ENCODE measurements around the gene GRIK4. TPM values are rescaled to one million over a fixed set of nuclear protein-coding genes. Genes with fewer than 3 reads are reported as not detected.
"Not testable (repeated sequence)": the region's sequence is repeated elsewhere in the genome, so short reads cannot be mapped to it uniquely, and the experiment has no call there.

GRIK4 gene
- total RNA-seq, 1 donor from 2014 or later: 2.2 TPM

DNA sequence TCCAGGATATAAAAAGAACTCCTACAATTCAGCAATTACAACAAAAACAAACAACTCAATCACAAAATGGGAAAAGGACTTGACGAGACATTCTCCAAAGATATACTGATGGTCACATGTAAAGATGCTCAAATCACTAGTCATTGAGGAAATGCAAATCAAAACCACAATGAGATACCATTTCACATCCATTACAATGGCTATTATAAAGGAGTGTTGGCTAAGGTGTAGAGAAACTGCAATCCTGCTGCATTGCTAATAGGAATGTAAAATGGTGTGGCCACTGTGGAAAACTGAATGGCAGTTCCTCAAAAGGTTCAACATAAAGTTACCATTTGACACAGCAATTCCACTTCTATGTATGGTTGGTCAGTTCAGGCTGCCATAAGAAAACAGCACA lies 500.5 kb downstream of the GRIK4 start:
- Mint-ChIP-seq H3K27ac (ENCODE audit: unreplicated experiment) (no peak overlapping the region), H3K36me3 (ENCODE audit: low read depth, unreplicated experiment) (no peaks in the 10 kb centered on the region), H3K4me3 (ENCODE audit: unreplicated experiment) (no peak overlapping the region), H3K27me3 (ENCODE audit: low read depth, unreplicated experiment) (no peaks in the 10 kb centered on the region), H3K9me3 (ENCODE audit: unreplicated experiment) (no peaks in the 10 kb centered on the region), H3K4me1 (ENCODE audit: low read depth, unreplicated experiment) (no peaks in the 10 kb centered on the region)
- Histone ChIP-seq H4K20me1 (ENCODE audit: insufficient read depth, low read length) (no peaks in the 10 kb centered on the region), H3K27ac (ENCODE audit: low read depth, low read length) (no peak overlapping the region), H2AFZ (ENCODE audit: low read depth, low read length) (no peak overlapping the region), H3K9ac (ENCODE audit: low read length) (no peak overlapping the region), H3K79me2 (ENCODE audit: insufficient read depth, low read length) (no peaks in the 10 kb centered on the region), H3K4me3 (ENCODE audit: insufficient read depth, low read depth, low read length) (no peak overlapping the region), H3K4me2 (ENCODE audit: low read length) (no peak overlapping the region), H3K9me3 (ENCODE audit: insufficient read depth, low read depth, low read length) (no peaks in the 10 kb centered on the region), H3K27me3 (ENCODE audit: insufficient read depth, low read length) (no peaks in the 10 kb centered on the region), H3K36me3 (ENCODE audit: insufficient read depth, low read length) (no peaks in the 10 kb centered on the region), H3K4me1 (ENCODE audit: insufficient read depth, low read length) (no peaks in the 10 kb centered on the region)
- DNase-seq (ENCODE audit: low read depth): no peak
- no peak for TF ChIP-seq EZH2 (IDR thresholded peaks at IDR 0.05; ENCODE audit: insufficient read depth, low read length)
- TF ChIP-seq, protein P1, sequence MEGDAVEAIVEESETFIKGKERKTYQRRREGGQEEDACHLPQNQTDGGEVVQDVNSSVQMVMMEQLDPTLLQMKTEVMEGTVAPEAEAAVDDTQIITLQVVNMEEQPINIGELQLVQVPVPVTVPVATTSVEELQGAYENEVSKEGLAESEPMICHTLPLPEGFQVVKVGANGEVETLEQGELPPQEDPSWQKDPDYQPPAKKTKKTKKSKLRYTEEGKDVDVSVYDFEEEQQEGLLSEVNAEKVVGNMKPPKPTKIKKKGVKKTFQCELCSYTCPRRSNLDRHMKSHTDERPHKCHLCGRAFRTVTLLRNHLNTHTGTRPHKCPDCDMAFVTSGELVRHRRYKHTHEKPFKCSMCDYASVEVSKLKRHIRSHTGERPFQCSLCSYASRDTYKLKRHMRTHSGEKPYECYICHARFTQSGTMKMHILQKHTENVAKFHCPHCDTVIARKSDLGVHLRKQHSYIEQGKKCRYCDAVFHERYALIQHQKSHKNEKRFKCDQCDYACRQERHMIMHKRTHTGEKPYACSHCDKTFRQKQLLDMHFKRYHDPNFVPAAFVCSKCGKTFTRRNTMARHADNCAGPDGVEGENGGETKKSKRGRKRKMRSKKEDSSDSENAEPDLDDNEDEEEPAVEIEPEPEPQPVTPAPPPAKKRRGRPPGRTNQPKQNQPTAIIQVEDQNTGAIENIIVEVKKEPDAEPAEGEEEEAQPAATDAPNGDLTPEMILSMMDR (IDR thresholded peaks at IDR 0.05; ENCODE audit: insufficient read depth, low read depth, low read length): no peak
- no peak for FAIRE-seq

DNA sequence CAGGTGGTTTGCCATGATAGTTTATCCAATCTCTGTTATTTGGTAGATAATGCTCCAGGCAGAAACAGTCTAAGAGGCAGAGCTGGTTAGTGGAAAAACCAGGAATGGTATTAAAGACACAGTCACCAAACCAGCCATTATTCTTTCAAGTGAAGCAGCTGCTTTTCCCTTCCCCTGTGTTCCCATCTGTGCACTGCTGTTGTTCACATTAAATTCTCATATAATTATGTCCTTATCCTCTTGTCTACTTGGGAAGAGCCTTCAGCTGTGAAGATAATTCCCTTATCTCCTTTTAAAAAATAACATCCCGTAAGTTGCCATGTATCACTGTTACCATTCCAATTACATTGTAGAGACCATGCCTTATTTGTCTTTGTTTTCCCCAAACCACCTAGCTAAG lies 507.2 kb downstream of the GRIK4 start:
- no peak overlapping the region for H2AFZ ChIP-seq (ENCODE audit: low read depth, low read length)
- H3K9me3 ChIP-seq (ENCODE audit: insufficient read depth, low read depth, low read length): no peaks in the 10 kb centered on the region
- H3K4me3 ChIP-seq (ENCODE audit: insufficient read depth, low read depth, low read length): no peak overlapping the region
- H3K27ac ChIP-seq (ENCODE audit: low read depth, low read length): no peak overlapping the region
- H3K4me3 Mint-ChIP-seq (ENCODE audit: unreplicated experiment): no peak overlapping the region
- H3K79me2 ChIP-seq (ENCODE audit: insufficient read depth, low read length): peaks cover 2% of the 10 kb centered on the region
- TF ChIP-seq, protein P1 (IDR thresholded peaks at IDR 0.05; ENCODE audit: insufficient read depth, low read depth, low read length): no peak
- no peak for TF ChIP-seq EZH2 (IDR thresholded peaks at IDR 0.05; ENCODE audit: insufficient read depth, low read length)
- peaks cover 2% of the 10 kb centered on the region for H3K4me1 ChIP-seq (ENCODE audit: insufficient read depth, low read length)
- FAIRE-seq: no peak
- H3K9ac ChIP-seq (ENCODE audit: low read length): no peak overlapping the region
- H3K27me3 ChIP-seq (ENCODE audit: insufficient read depth, low read length): no peaks in the 10 kb centered on the region
- H4K20me1 ChIP-seq (ENCODE audit: insufficient read depth, low read length): no peaks in the 10 kb centered on the region
- no peaks in the 10 kb centered on the region for H3K36me3 ChIP-seq (ENCODE audit: insufficient read depth, low read length)
- H3K4me1 Mint-ChIP-seq (ENCODE audit: low read depth, unreplicated experiment): no peaks in the 10 kb centered on the region
- H3K27me3 Mint-ChIP-seq (ENCODE audit: low read depth, unreplicated experiment): no peaks in the 10 kb centered on the region
- no peak overlapping the region for H3K27ac Mint-ChIP-seq (ENCODE audit: unreplicated experiment)
- DNase-seq (ENCODE audit: low read depth): no peak
- no peak overlapping the region for H3K4me2 ChIP-seq (ENCODE audit: low read length)
- no peaks in the 10 kb centered on the region for H3K36me3 Mint-ChIP-seq (ENCODE audit: low read depth, unreplicated experiment)
- H3K9me3 Mint-ChIP-seq (ENCODE audit: unreplicated experiment): no peaks in the 10 kb centered on the region

DNA sequence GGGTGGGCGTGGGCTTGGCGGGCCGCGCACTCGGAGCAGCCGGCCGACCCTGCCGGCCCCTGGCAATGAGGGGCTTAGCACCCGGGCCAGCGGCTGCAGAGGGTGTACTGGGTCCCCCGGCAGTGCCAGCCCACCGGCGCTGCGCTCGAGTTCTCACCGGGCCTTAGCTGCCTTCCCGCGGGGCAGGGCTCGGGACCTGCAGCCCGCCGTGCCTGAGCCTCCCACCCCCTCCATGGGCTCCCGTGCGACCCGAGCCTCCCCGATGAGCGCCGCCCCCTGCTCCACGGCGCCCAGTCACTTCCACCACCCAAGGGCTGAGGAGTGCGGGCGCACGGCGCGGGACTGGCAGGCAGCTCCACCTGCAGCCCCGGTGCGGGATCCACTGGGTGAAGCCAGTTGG lies 510.2 kb downstream of the GRIK4 start:
- H3K4me3 ChIP-seq (ENCODE audit: insufficient read depth, low read depth, low read length); H3K27ac ChIP-seq (ENCODE audit: low read depth, low read length); H3K9me3 ChIP-seq (ENCODE audit: insufficient read depth, low read depth, low read length); H3K36me3 Mint-ChIP-seq (ENCODE audit: low read depth, unreplicated experiment); H3K4me2 ChIP-seq (ENCODE audit: low read length); FAIRE-seq; H3K36me3 ChIP-seq (ENCODE audit: insufficient read depth, low read length); H3K27ac Mint-ChIP-seq (ENCODE audit: unreplicated experiment); H3K9ac ChIP-seq (ENCODE audit: low read length); H3K27me3 ChIP-seq (ENCODE audit: insufficient read depth, low read length); H3K4me3 Mint-ChIP-seq (ENCODE audit: unreplicated experiment); H3K9me3 Mint-ChIP-seq (ENCODE audit: unreplicated experiment); H3K27me3 Mint-ChIP-seq (ENCODE audit: low read depth, unreplicated experiment); H2AFZ ChIP-seq (ENCODE audit: low read depth, low read length); H3K4me1 Mint-ChIP-seq (ENCODE audit: low read depth, unreplicated experiment); DNase-seq (ENCODE audit: low read depth): not testable (repeated sequence)
- H3K79me2 ChIP-seq (ENCODE audit: insufficient read depth, low read length): peaks cover 31% of the 10 kb centered on the region
- peaks cover 14% of the 10 kb centered on the region for H3K4me1 ChIP-seq (ENCODE audit: insufficient read depth, low read length)
- peaks cover 13% of the 10 kb centered on the region for H4K20me1 ChIP-seq (ENCODE audit: insufficient read depth, low read length)
